ENCODE results near the gene ERFL.

DNA sequence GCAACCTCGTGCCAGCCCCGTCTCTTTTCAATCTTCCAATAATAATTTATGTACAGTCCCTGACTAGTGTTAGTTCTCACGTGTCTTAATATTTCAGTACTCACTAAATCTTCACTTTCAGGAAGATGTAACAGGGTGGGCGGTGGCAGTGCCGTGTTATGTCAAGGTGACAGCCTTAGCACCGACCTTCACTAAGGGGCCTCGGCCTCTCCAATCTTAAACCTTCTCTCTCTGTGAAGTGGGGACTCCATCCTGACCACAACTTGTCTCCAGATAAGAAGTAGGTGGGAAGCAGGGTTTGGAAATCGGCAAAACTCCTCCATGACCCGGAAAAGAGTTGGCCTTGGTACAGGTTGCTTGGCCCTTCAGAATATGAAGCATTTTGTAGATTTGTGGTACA lies 66.4 kb downstream of the ERFL start:
- TF ChIP-seq, protein P1, sequence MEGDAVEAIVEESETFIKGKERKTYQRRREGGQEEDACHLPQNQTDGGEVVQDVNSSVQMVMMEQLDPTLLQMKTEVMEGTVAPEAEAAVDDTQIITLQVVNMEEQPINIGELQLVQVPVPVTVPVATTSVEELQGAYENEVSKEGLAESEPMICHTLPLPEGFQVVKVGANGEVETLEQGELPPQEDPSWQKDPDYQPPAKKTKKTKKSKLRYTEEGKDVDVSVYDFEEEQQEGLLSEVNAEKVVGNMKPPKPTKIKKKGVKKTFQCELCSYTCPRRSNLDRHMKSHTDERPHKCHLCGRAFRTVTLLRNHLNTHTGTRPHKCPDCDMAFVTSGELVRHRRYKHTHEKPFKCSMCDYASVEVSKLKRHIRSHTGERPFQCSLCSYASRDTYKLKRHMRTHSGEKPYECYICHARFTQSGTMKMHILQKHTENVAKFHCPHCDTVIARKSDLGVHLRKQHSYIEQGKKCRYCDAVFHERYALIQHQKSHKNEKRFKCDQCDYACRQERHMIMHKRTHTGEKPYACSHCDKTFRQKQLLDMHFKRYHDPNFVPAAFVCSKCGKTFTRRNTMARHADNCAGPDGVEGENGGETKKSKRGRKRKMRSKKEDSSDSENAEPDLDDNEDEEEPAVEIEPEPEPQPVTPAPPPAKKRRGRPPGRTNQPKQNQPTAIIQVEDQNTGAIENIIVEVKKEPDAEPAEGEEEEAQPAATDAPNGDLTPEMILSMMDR (IDR thresholded peaks at IDR 0.05; ENCODE audit: low read depth, low read length): no peak
- TF ChIP-seq EZH2phosphoT487 (IDR thresholded peaks at IDR 0.05; ENCODE audit: low read depth): no peak

Data from OCI-LY3 (cell line).